ENCODE measurements around the gene DYRK1A.

DNA sequence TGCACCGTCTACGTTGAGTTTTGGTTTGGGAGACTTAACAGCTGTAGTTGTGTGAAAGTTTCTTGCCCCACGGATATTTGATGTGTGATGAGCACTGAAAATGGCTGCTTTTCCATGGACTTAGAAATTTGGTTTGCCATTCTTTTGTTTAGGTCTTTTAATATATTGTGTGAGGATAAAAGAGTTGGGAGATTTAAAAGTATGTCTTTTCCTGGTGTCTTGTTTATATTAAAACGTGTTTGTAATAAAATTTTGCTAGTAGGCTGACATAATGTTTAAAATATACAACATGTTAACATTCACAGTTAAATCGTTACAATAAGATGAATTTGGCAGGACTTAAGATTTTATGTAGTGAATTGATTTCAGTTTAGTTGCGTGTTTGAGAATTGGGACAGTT is 106.9 kb downstream of the DYRK1A start:
- no peak for TF ChIP-seq CTCF (IDR thresholded peaks at IDR 0.05; ENCODE audit: low read length)
- no peak for TF ChIP-seq EZH2 (optimal IDR thresholded peaks at IDR 0.05; ENCODE audit: low read depth, low read length)
- TF ChIP-seq EZH2phosphoT487 (IDR thresholded peaks at IDR 0.05; ENCODE audit: low read length): no peak

All from MM.1S (cell line).